WTC11 (cell line): ENCODE data around the gene MTMR6. TPM values are rescaled to one million over a fixed set of nuclear protein-coding genes. Genes with fewer than 3 reads are reported as not detected.
A peak's percentile ranks its signal among the peaks of the same experiment; 100 is the strongest.

Source experiments
- ATAC-seq: fragments of 200-7000 bp; cut with Tn5 transposase; 2 replicates; pipeline ENCODE4 v1.10.0; 2021; ENCODE audit warnings: mild to moderate bottlenecking, moderate library complexity
- CTCF ChIA-PET: fragments of 300-600 bp; sonication (Branson Sonifier 250); formaldehyde crosslinking; loops from one replicate; lab custom pipeline; 2021; ENCODE audit warnings: antibody characterized with exemption; lab: Charles Lee
- POLR2A ChIA-PET: fragments of 350-600 bp; sonication (Branson Sonifier 250); formaldehyde crosslinking; loops from one replicate; lab custom pipeline; 2021; ENCODE audit warnings: antibody characterized with exemption; lab: Charles Lee
- DNase-seq: peaks from one replicate; pipeline ENCODE4 v3.0.0; 2021; ENCODE audit warnings: low spot score
- H3K27ac Mint-ChIP-seq: 2 replicates; pipeline ENCODE4 v1.8.0; 2021; ENCODE audit warnings: mixed read lengths
- H3K27me3 Mint-ChIP-seq: 2 replicates; pipeline ENCODE4 v1.8.0; 2021; ENCODE audit warnings: low read depth, mild to moderate bottlenecking, moderate library complexity, mixed read lengths
- H3K36me3 Mint-ChIP-seq: 2 replicates; pipeline ENCODE4 v1.8.0; 2021; ENCODE audit warnings: mixed read lengths
- H3K4me1 Mint-ChIP-seq: 2 replicates; pipeline ENCODE4 v1.8.0; 2022; ENCODE audit warnings: mixed read lengths
- H3K4me3 Mint-ChIP-seq: 2 replicates; pipeline ENCODE4 v1.8.0; 2021; ENCODE audit warnings: mild to moderate bottlenecking, moderate library complexity, mixed read lengths
- H3K9me3 Mint-ChIP-seq: 2 replicates; pipeline ENCODE4 v1.8.0; 2021; ENCODE audit warnings: mixed read lengths
- ATF6 ChIP-seq: sonication (generic); formaldehyde crosslinking; IDR thresholded peaks from 2 replicates; pipeline ENCODE4 v1.8.1; 2023; ENCODE audit warnings: mild to moderate bottlenecking, missing genetic modification reagents
- E2F5 ChIP-seq: sonication (generic); formaldehyde crosslinking; IDR thresholded peaks from 2 replicates; pipeline ENCODE4 v1.8.1; 2022; ENCODE audit warnings: mild to moderate bottlenecking, moderate library complexity, missing genetic modification reagents
- ESRRA ChIP-seq: sonication (generic); formaldehyde crosslinking; IDR thresholded peaks from 2 replicates; pipeline ENCODE4 v1.8.1; 2022; ENCODE audit warnings: mild to moderate bottlenecking, missing genetic modification reagents, borderline replicate concordance
- FOXP4 ChIP-seq: sonication (generic); formaldehyde crosslinking; IDR thresholded peaks from 2 replicates; pipeline ENCODE4 v1.8.0; 2022; ENCODE audit warnings: mild to moderate bottlenecking, missing genetic modification reagents
- GRHL2 ChIP-seq: fragments of 250-450 bp; sonication (Bioruptor Pico); IDR thresholded peaks from 2 replicates; pipeline ENCODE4 v1.8.0; 2022; ENCODE audit warnings: mild to moderate bottlenecking, moderate library complexity; ENCODE audit not compliant: insufficient replicate concordance, severe bottlenecking
- JAZF1 ChIP-seq: fragments of 250-450 bp; sonication (Bioruptor Pico); IDR thresholded peaks from 2 replicates; pipeline ENCODE4 v1.9.0; 2021; ENCODE audit warnings: moderate library complexity, mild to moderate bottlenecking, inconsistent platforms
- JUN ChIP-seq: sonication (generic); formaldehyde crosslinking; IDR thresholded peaks from 2 replicates; pipeline ENCODE4 v1.8.0; 2023; ENCODE audit warnings: mild to moderate bottlenecking, missing genetic modification reagents
- RORB ChIP-seq: fragments of 250-450 bp; sonication (Bioruptor Pico); IDR thresholded peaks from 2 replicates; pipeline ENCODE4 v1.9.0; 2021; ENCODE audit warnings: mild to moderate bottlenecking
- SMAD4 ChIP-seq: sonication (generic); formaldehyde crosslinking; IDR thresholded peaks from 2 replicates; pipeline ENCODE4 v1.8.0; 2022; ENCODE audit warnings: mild to moderate bottlenecking, missing genetic modification reagents
- TP53 ChIP-seq: sonication (generic); formaldehyde crosslinking; IDR thresholded peaks from 2 replicates; pipeline ENCODE4 v1.8.1; 2023; ENCODE audit warnings: mild to moderate bottlenecking, missing genetic modification reagents
- USF1 ChIP-seq: sonication (generic); formaldehyde crosslinking; IDR thresholded peaks from 2 replicates; pipeline ENCODE4 v1.8.0; 2022; ENCODE audit warnings: mild to moderate bottlenecking, missing genetic modification reagents
- ZNF121 ChIP-seq: sonication (generic); formaldehyde crosslinking; IDR thresholded peaks from 2 replicates; pipeline ENCODE4 v1.8.0; 2023; ENCODE audit warnings: missing genetic modification reagents
- ZNF512 ChIP-seq: sonication (generic); formaldehyde crosslinking; IDR thresholded peaks from 2 replicates; pipeline ENCODE4 v1.8.1; 2022; ENCODE audit warnings: missing genetic modification reagents, borderline replicate concordance
- ZNF671 ChIP-seq: fragments of 250-450 bp; sonication (Bioruptor Pico); IDR thresholded peaks from 2 replicates; pipeline ENCODE4 v1.8.0; 2021; ENCODE audit warnings: mild to moderate bottlenecking
- total RNA-seq: library from RNA; stranded (reverse); gene quantifications from 3 replicates; pipeline ENCODE4 v1.2.3, GENCODE V29; 2021
- TF ChIP-seq, protein P1 (sequence below): sonication (generic); formaldehyde crosslinking; IDR thresholded peaks from 2 replicates; pipeline ENCODE4 v1.8.0; 2022; ENCODE audit warnings: missing genetic modification reagents
- TF ChIP-seq, protein P2 (sequence below): sonication (generic); formaldehyde crosslinking; IDR thresholded peaks from 2 replicates; pipeline ENCODE4 v1.8.1; 2022; ENCODE audit warnings: low read depth, missing genetic modification reagents, borderline replicate concordance
- TF ChIP-seq, protein P3 (sequence below): sonication (generic); formaldehyde crosslinking; IDR thresholded peaks from 2 replicates; pipeline ENCODE4 v1.8.1; 2022; ENCODE audit warnings: low read depth, mild to moderate bottlenecking, moderate library complexity, missing genetic modification reagents, borderline replicate concordance

Gene MTMR6
- total RNA-seq, 1 experiment from 2014 or later: 8.6 TPM

GRCh38 chr13:25252752-25253151 lies 34.5 kb downstream of the MTMR6 start:
- H3K27ac Mint-ChIP-seq: no peak overlapping the region
- ATAC-seq: no peak
- H3K4me1 Mint-ChIP-seq: peaks cover 2% of the 10 kb centered on the region; the same call in 1 of the 2 replicates
- peaks cover 10% of the 10 kb centered on the region for H3K36me3 Mint-ChIP-seq
- POLR2A ChIA-PET: no interaction called here
- H3K9me3 Mint-ChIP-seq: no peaks in the 10 kb centered on the region
- no peak for DNase-seq
- H3K4me3 Mint-ChIP-seq: no peak overlapping the region
- TF ChIP-seq ESRRA (CRISPR knock-in tag): no peak
- TF ChIP-seq ZNF512: no peak
- TF ChIP-seq, protein P1, sequence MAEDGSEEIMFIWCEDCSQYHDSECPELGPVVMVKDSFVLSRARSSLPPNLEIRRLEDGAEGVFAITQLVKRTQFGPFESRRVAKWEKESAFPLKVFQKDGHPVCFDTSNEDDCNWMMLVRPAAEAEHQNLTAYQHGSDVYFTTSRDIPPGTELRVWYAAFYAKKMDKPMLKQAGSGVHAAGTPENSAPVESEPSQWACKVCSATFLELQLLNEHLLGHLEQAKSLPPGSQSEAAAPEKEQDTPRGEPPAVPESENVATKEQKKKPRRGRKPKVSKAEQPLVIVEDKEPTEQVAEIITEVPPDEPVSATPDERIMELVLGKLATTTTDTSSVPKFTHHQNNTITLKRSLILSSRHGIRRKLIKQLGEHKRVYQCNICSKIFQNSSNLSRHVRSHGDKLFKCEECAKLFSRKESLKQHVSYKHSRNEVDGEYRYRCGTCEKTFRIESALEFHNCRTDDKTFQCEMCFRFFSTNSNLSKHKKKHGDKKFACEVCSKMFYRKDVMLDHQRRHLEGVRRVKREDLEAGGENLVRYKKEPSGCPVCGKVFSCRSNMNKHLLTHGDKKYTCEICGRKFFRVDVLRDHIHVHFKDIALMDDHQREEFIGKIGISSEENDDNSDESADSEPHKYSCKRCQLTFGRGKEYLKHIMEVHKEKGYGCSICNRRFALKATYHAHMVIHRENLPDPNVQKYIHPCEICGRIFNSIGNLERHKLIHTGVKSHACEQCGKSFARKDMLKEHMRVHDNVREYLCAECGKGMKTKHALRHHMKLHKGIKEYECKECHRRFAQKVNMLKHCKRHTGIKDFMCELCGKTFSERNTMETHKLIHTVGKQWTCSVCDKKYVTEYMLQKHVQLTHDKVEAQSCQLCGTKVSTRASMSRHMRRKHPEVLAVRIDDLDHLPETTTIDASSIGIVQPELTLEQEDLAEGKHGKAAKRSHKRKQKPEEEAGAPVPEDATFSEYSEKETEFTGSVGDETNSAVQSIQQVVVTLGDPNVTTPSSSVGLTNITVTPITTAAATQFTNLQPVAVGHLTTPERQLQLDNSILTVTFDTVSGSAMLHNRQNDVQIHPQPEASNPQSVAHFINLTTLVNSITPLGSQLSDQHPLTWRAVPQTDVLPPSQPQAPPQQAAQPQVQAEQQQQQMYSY (CRISPR knock-in tag): no peak
- TF ChIP-seq ATF6 (CRISPR knock-in tag): no peak
- TF ChIP-seq, protein P2, sequence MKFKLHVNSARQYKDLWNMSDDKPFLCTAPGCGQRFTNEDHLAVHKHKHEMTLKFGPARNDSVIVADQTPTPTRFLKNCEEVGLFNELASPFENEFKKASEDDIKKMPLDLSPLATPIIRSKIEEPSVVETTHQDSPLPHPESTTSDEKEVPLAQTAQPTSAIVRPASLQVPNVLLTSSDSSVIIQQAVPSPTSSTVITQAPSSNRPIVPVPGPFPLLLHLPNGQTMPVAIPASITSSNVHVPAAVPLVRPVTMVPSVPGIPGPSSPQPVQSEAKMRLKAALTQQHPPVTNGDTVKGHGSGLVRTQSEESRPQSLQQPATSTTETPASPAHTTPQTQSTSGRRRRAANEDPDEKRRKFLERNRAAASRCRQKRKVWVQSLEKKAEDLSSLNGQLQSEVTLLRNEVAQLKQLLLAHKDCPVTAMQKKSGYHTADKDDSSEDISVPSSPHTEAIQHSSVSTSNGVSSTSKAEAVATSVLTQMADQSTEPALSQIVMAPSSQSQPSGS (CRISPR knock-in tag): no peak
- TF ChIP-seq, protein P3, sequence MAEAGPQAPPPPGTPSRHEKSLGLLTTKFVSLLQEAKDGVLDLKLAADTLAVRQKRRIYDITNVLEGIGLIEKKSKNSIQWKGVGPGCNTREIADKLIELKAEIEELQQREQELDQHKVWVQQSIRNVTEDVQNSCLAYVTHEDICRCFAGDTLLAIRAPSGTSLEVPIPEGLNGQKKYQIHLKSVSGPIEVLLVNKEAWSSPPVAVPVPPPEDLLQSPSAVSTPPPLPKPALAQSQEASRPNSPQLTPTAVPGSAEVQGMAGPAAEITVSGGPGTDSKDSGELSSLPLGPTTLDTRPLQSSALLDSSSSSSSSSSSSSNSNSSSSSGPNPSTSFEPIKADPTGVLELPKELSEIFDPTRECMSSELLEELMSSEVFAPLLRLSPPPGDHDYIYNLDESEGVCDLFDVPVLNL (CRISPR knock-in tag): no peak
- no peak for TF ChIP-seq GRHL2
- TF ChIP-seq USF1 (CRISPR knock-in tag): no peak
- TF ChIP-seq ZNF121 (CRISPR knock-in tag): no peak
- no peak for TF ChIP-seq SMAD4 (CRISPR knock-in tag)
- no peak for TF ChIP-seq E2F5 (CRISPR knock-in tag)
- no peak for TF ChIP-seq JAZF1 (CRISPR knock-in tag)
- TF ChIP-seq RORB (CRISPR knock-in tag): no peak
- CTCF ChIA-PET: interaction anchor here (0.9 to 1.1 kb wide), 2 partner anchors 74 to 138 kb away, joined by 3 read pairs; no protein-coding TSS in a partner anchor
- H3K27me3 Mint-ChIP-seq: no peaks in the 10 kb centered on the region

- DNase-seq: no peak
- Mint-ChIP-seq H3K9me3 (no peaks in the 10 kb centered on the region), H3K27ac (0 out of 2 replicates have a peak overlapping the region, but pooled peaks have one; percentile 1), H3K36me3 (peaks cover 6% of the 10 kb centered on the region), H3K27me3 (no peaks in the 10 kb centered on the region), H3K4me3 (no peak overlapping the region), H3K4me1 (peaks cover 2% of the 10 kb centered on the region; the same call in 1 of the 2 replicates)
- ChIA-PET CTCF (no interaction called here), POLR2A (no interaction called here)
- ATAC-seq: no peak
- no peak for TF ChIP-seq ZNF671 (CRISPR knock-in tag)
- no peak for TF ChIP-seq TP53 (CRISPR knock-in tag)
- TF ChIP-seq FOXP4 (CRISPR knock-in tag): no peak
- TF ChIP-seq JUN: no peak
These were observed 35.1 kb downstream of the MTMR6 start for GRCh38 chr13:25252225-25252624.
